GM13977 (cell line): ENCODE measurements around the gene SEC14L1.

Source experiments
- DNase-seq: peaks from one replicate; pipeline ENCODE4 v3.0.0; 2012; ENCODE audit warnings: low spot score
- CTCF ChIP-seq: IDR thresholded peaks from 2 replicates; pipeline ENCODE4 v1.5.1; 2012; ENCODE audit warnings: mild to moderate bottlenecking, control low read depth; ENCODE audit not compliant: insufficient read depth; ENCODE audit errors: extremely low read depth, missing control alignments
- in situ Hi-C: fragments of 300-500 bp; cut with MboI; formaldehyde crosslinking; loops from one replicate; pipeline ENCODE4 v1.12.0; 2022; ENCODE audit warnings: low sequenced_read_pairs, low pct_unique_long_range_greater_than_20kb, mixed read lengths, inconsistent platforms; ENCODE audit not compliant: unreplicated experiment

The SEC14L1 gene

GRCh38 chr17:77142689-77143088 lies 1.9 kb downstream of the SEC14L1 start:
- in situ Hi-C loops = no loop called here

GRCh38 chr17:77143306-77143705 lies 2.5 kb downstream of the SEC14L1 start:
- in situ Hi-C loops = no loop called here
- no peak for TF ChIP-seq CTCF
- DNase-seq = no peak

More at GRCh38 chr17:77142689-77143088, 1.9 kb downstream of the SEC14L1 start:
- no peak for TF ChIP-seq CTCF
- no peak for DNase-seq

GRCh38 chr17:77144227-77144626 lies 3.5 kb downstream of the SEC14L1 start:
- no peak for DNase-seq
- in situ Hi-C loops = no loop called here
- no peak for TF ChIP-seq CTCF

- no peak for TF ChIP-seq CTCF
- in situ Hi-C loops = no loop called here
- DNase-seq = no peak
These were observed 4.4 kb downstream of the SEC14L1 start for GRCh38 chr17:77145224-77145611.

GRCh38 chr17:77145612-77146245 lies 5.0 kb downstream of the SEC14L1 start:
- in situ Hi-C loops = no loop called here
- TF ChIP-seq CTCF = no peak
- peak; percentile 49 for DNase-seq

- in situ Hi-C loops = no loop called here
- no peak for TF ChIP-seq CTCF
- no peak for DNase-seq
These were observed 5.5 kb downstream of the SEC14L1 start for GRCh38 chr17:77146246-77146632.
